ENCODE measurements around the gene SPATA16. TPM values are rescaled to one million over a fixed set of nuclear protein-coding genes. Genes with fewer than 3 reads are reported as not detected.

Gene SPATA16
- total and polyA plus RNA-seq, 2 donors (not counting 1 experiment from before 2014, with no cell fraction given), result not detected

- ATAC-seq (ENCODE audit: low read depth), result no peak
- ChIA-PET POLR2A (no interaction called here), CTCF (no interaction called here)
- Histone ChIP-seq H2AFZ (ENCODE audit: insufficient read depth, low read depth, low read length, poor library complexity, severe bottlenecking) (no peak overlapping the region), H3K79me2 (ENCODE audit: control insufficient read depth, insufficient read depth, low read length) (no peaks in the 10 kb centered on the region), H3K4me2 (replicated peaks; ENCODE audit: low read depth, low read length, poor library complexity, severe bottlenecking) (no peak overlapping the region), H3K27ac (ENCODE audit: low read length in 2 of 2) (no peak overlapping the region), H3K27me3 (replicated peaks in 1 of 4; ENCODE audit: control extremely low read depth in 1 of 4, control insufficient read depth in 3 of 4, insufficient read depth in 4 of 4, low read length in 3 of 4) (no peaks in the 10 kb centered on the region), H3K9ac (ENCODE audit: low read length) (no peak overlapping the region), H3K4me1 (ENCODE audit: control insufficient read depth in 2 of 2, insufficient read depth in 2 of 2, low read length in 2 of 2) (no peaks in the 10 kb centered on the region), H3K36me3 (replicated peaks in 1 of 2; ENCODE audit: control extremely low read depth in 1 of 2, control insufficient read depth in 1 of 2, extremely low read depth in 1 of 2, insufficient read depth in 2 of 2, low read length in 1 of 2) (no peaks in the 10 kb centered on the region), H3K9me3 (ENCODE audit: control extremely low read depth in 1 of 3, control insufficient read depth in 2 of 3, insufficient read depth in 1 of 3, low read length in 2 of 3) (peaks cover 0 to 6% (median 0%) of the 10 kb centered on the region in 3 donors), H3K4me3 (ENCODE audit: control extremely low read depth in 1 of 5, extremely low read depth in 1 of 5, insufficient read depth in 1 of 5, low read depth in 2 of 5, low read length in 4 of 5) (no peak overlapping the region), H4K20me1 (ENCODE audit: control insufficient read depth, insufficient read depth, low read length, poor library complexity, severe bottlenecking) (no peaks in the 10 kb centered on the region)
- no peak overlapping the region for H3K27ac Mint-ChIP-seq
- peaks cover 9% of the 10 kb centered on the region for H3K9me3 Mint-ChIP-seq (ENCODE audit: insufficient read depth)
- intact Hi-C loops (cut with micrococcal nuclease), result no loop called here
- 35% methylated on average over 4 of the region's 4 CpGs for WGBS (ENCODE audit: insufficient coverage)
- TF ChIP-seq EZH2 (IDR thresholded peaks at IDR 0.05; ENCODE audit: borderline replicate concordance, insufficient read depth, low read depth, low read length, poor library complexity, severe bottlenecking) (no peak), CTCF (IDR thresholded peaks at IDR 0.05) (no peak)
- no peak overlapping the region for H3K4me3 Mint-ChIP-seq
- DNase-seq, result no peak
- no peaks in the 10 kb centered on the region for H3K4me1 Mint-ChIP-seq
- no peaks in the 10 kb centered on the region for H3K27me3 Mint-ChIP-seq
These were observed 264.0 kb downstream of the SPATA16 start for GRCh38 chr3:172877011-172877410.

GRCh38 chr3:172876297-172876696 is 264.7 kb downstream of the SPATA16 start:
- 67% methylated on average over 1 of the region's 3 CpGs for WGBS (ENCODE audit: insufficient coverage)
- Histone ChIP-seq H3K36me3 (replicated peaks in 1 of 2; ENCODE audit: control extremely low read depth in 1 of 2, control insufficient read depth in 1 of 2, extremely low read depth in 1 of 2, insufficient read depth in 2 of 2, low read length in 1 of 2) (no peaks in the 10 kb centered on the region), H3K4me1 (ENCODE audit: control insufficient read depth in 2 of 2, insufficient read depth in 2 of 2, low read length in 2 of 2) (no peaks in the 10 kb centered on the region), H3K79me2 (ENCODE audit: control insufficient read depth, insufficient read depth, low read length) (no peaks in the 10 kb centered on the region), H3K4me3 (ENCODE audit: control extremely low read depth in 1 of 5, extremely low read depth in 1 of 5, insufficient read depth in 1 of 5, low read depth in 2 of 5, low read length in 4 of 5) (no peak overlapping the region), H3K27me3 (replicated peaks in 1 of 4; ENCODE audit: control extremely low read depth in 1 of 4, control insufficient read depth in 3 of 4, insufficient read depth in 4 of 4, low read length in 3 of 4) (no peaks in the 10 kb centered on the region), H3K4me2 (replicated peaks; ENCODE audit: low read depth, low read length, poor library complexity, severe bottlenecking) (no peak overlapping the region), H3K9me3 (ENCODE audit: control extremely low read depth in 1 of 3, control insufficient read depth in 2 of 3, insufficient read depth in 1 of 3, low read length in 2 of 3) (peaks cover 0 to 6% (median 0%) of the 10 kb centered on the region in 3 donors), H3K27ac (ENCODE audit: low read length in 2 of 2) (no peak overlapping the region), H2AFZ (ENCODE audit: insufficient read depth, low read depth, low read length, poor library complexity, severe bottlenecking) (no peak overlapping the region), H4K20me1 (ENCODE audit: control insufficient read depth, insufficient read depth, low read length, poor library complexity, severe bottlenecking) (no peaks in the 10 kb centered on the region), H3K9ac (ENCODE audit: low read length) (no peak overlapping the region)
- no peak overlapping the region for H3K27ac Mint-ChIP-seq
- no peak for TF ChIP-seq EZH2 (IDR thresholded peaks at IDR 0.05; ENCODE audit: borderline replicate concordance, insufficient read depth, low read depth, low read length, poor library complexity, severe bottlenecking)
- no peak for TF ChIP-seq CTCF (IDR thresholded peaks at IDR 0.05)
- H3K4me3 Mint-ChIP-seq, result no peak overlapping the region
- H3K4me1 Mint-ChIP-seq, result no peaks in the 10 kb centered on the region
- H3K27me3 Mint-ChIP-seq, result no peaks in the 10 kb centered on the region
- H3K9me3 Mint-ChIP-seq (ENCODE audit: insufficient read depth), result peaks cover 8% of the 10 kb centered on the region
- ATAC-seq (ENCODE audit: low read depth) (no peak), DNase-seq (no peak)
- intact Hi-C loops (cut with micrococcal nuclease), result no loop called here
- POLR2A ChIA-PET, result no interaction called here
- CTCF ChIA-PET, result interaction anchor here (1.2 kb wide), 1 partner anchor 9 kb away, joined by 3 read pairs; no protein-coding TSS in a partner anchor

All from B cell (primary cell).